Activated T-helper 2 cell treated with anti-CD3 and anti-CD28 coated beads, Interferon-gamma antibody, Interleukin-2, Interleukin-4, amounts not matched to agents 10 μg/mL and 5 μg/mL and 100 μg/mL, durations not matched to agents 14 hours and 24 hours and 36 hours (primary cell): ENCODE results near the gene HOXC5. TPM values are rescaled to one million over a fixed set of nuclear protein-coding genes. Genes with fewer than 3 reads are reported as not detected.
A peak's percentile ranks its signal among the peaks of the same experiment; 100 is the strongest.

Experiments
- DNase-seq: peaks from one replicate; pipeline ENCODE4 v3.0.0; 2021; ENCODE audit warnings: low spot score
- H3K27ac Mint-ChIP-seq: one replicate; pipeline ENCODE4 v1.8.0; 2021; ENCODE audit warnings: mixed read lengths
- H3K27me3 Mint-ChIP-seq: one replicate; pipeline ENCODE4 v1.8.0; 2021; ENCODE audit warnings: low read depth, mixed read lengths
- H3K36me3 Mint-ChIP-seq: one replicate; pipeline ENCODE4 v1.8.0; 2021; ENCODE audit warnings: low read depth, mixed read lengths
- H3K4me1 Mint-ChIP-seq: one replicate; pipeline ENCODE4 v1.8.0; 2021; ENCODE audit warnings: low read depth, mixed read lengths
- H3K4me3 Mint-ChIP-seq: one replicate; pipeline ENCODE4 v1.8.0; 2021; ENCODE audit warnings: low read depth, mild to moderate bottlenecking, moderate library complexity, mixed read lengths
- H3K9me3 Mint-ChIP-seq: one replicate; pipeline ENCODE4 v1.8.0; 2021; ENCODE audit warnings: mixed read lengths
- intact Hi-C: fragments of 100-400 bp; cut with micrococcal nuclease; formaldehyde crosslinking; loops from one replicate; pipeline ENCODE4 v1.15.1; 2023
- total RNA-seq: library from RNA; stranded (reverse); gene quantifications from 2 replicates; pipeline ENCODE4 v1.2.3, GENCODE V29; 2022

The HOXC5 gene
- total RNA-seq, 1 donor from 2014 or later, result not detected

- Mint-ChIP-seq H3K9me3 (no peaks in the 10 kb centered on the region), H3K27me3 (peaks cover 90% of the 10 kb centered on the region), H3K27ac (no peak overlapping the region), H3K4me1 (peaks cover 21% of the 10 kb centered on the region), H3K36me3 (no peaks in the 10 kb centered on the region), H3K4me3 (no peak overlapping the region)
- intact Hi-C loops, result loop anchor here (2.0 to 10.0 kb wide), 4 partner anchors 14 to 304 kb away; partner anchors contain the start of genes HOXC10, HOXC13 and HOXC4
- no peak for DNase-seq
Measured at GRCh38 chr12:53998110-53998899, 34.5 kb upstream of the HOXC5 start.

- Mint-ChIP-seq H3K36me3 (no peaks in the 10 kb centered on the region), H3K4me3 (no peak overlapping the region), H3K27me3 (peaks cover 90% of the 10 kb centered on the region), H3K9me3 (no peaks in the 10 kb centered on the region), H3K4me1 (peaks cover 21% of the 10 kb centered on the region), H3K27ac (no peak overlapping the region)
- no peak for DNase-seq
- intact Hi-C loops, result loop anchor here (2.0 to 10.0 kb wide), 4 partner anchors 14 to 304 kb away; partner anchors contain the start of genes HOXC10, HOXC13 and HOXC4
Measured at GRCh38 chr12:53998900-53999236, 34.0 kb upstream of the HOXC5 start.

- DNase-seq, result no peak
- intact Hi-C loops, result loop anchor here (2.0 to 10.0 kb wide), 6 partner anchors 15 to 305 kb away; partner anchors contain the start of genes HOXC10, HOXC13 and HOXC4
- H3K9me3 Mint-ChIP-seq, result no peaks in the 10 kb centered on the region
Measured at GRCh38 chr12:53999559-54000115, 33.2 kb upstream of the HOXC5 start.

GRCh38 chr12:54000116-54001114 lies 32.4 kb upstream of the HOXC5 start, which contains the start of gene HOXC9:
Gene HOXC9 (plus strand): TSS chr12:54000161. CDS start chr12:54000189, 28 bp downstream.
- intact Hi-C loops, result loop anchor here (2.0 to 5.0 kb wide), 2 partner anchors 14 to 33 kb away; no protein-coding TSS in a partner anchor
- no peak within 1 kb of the TSS for H3K27ac Mint-ChIP-seq
- DNase-seq, result no peak
- H3K4me1 Mint-ChIP-seq, result peaks cover 16% of the 10 kb centered on the region
- no peaks in the 10 kb centered on the region for H3K36me3 Mint-ChIP-seq
- peak within 1 kb of the TSS; percentile 33 for H3K4me3 Mint-ChIP-seq
- no peaks in the 10 kb centered on the region for H3K9me3 Mint-ChIP-seq
- H3K27me3 Mint-ChIP-seq, result peaks cover 92% of the 10 kb centered on the region

More at GRCh38 chr12:53999559-54000115, 33.2 kb upstream of the HOXC5 start:
- Mint-ChIP-seq H3K4me3 (peak overlapping the region; percentile 33), H3K4me1 (peaks cover 19% of the 10 kb centered on the region), H3K27me3 (peaks cover 92% of the 10 kb centered on the region), H3K27ac (no peak overlapping the region), H3K36me3 (no peaks in the 10 kb centered on the region)

GRCh38 chr12:54001283-54002187 lies 31.3 kb upstream of the HOXC5 start:
- Mint-ChIP-seq H3K27me3 (peaks cover 93% of the 10 kb centered on the region), H3K9me3 (no peaks in the 10 kb centered on the region), H3K36me3 (no peaks in the 10 kb centered on the region), H3K4me1 (peaks cover 15% of the 10 kb centered on the region), H3K27ac (no peak overlapping the region), H3K4me3 (no peak overlapping the region)
- no peak for DNase-seq
- intact Hi-C loops, result loop anchor here (2.0 to 5.0 kb wide), 2 partner anchors 13 to 34 kb away; no protein-coding TSS in a partner anchor

GRCh38 chr12:54002278-54002914 lies 30.5 kb upstream of the HOXC5 start:
- Mint-ChIP-seq H3K36me3 (no peaks in the 10 kb centered on the region), H3K27me3 (peaks cover 96% of the 10 kb centered on the region), H3K4me1 (peaks cover 18% of the 10 kb centered on the region), H3K9me3 (no peaks in the 10 kb centered on the region), H3K4me3 (no peak overlapping the region), H3K27ac (no peak overlapping the region)
- DNase-seq, result no peak
- intact Hi-C loops, result loop anchor here (5.0 kb wide), 1 partner anchor 35 kb away; no protein-coding TSS in a partner anchor

- intact Hi-C loops, result loop anchor here (5.0 kb wide), 1 partner anchor 36 kb away; no protein-coding TSS in a partner anchor
- Mint-ChIP-seq H3K36me3 (no peaks in the 10 kb centered on the region), H3K4me3 (no peak overlapping the region), H3K9me3 (no peaks in the 10 kb centered on the region), H3K4me1 (peaks cover 17% of the 10 kb centered on the region), H3K27me3 (peaks cover 94% of the 10 kb centered on the region), H3K27ac (no peak overlapping the region)
- no peak for DNase-seq
Measured at GRCh38 chr12:54002915-54003389, 29.9 kb upstream of the HOXC5 start.

GRCh38 chr12:54003625-54004024 lies 29.2 kb upstream of the HOXC5 start:
- Mint-ChIP-seq H3K27ac (peak overlapping the region; percentile 5), H3K36me3 (no peaks in the 10 kb centered on the region), H3K4me1 (peaks cover 17% of the 10 kb centered on the region), H3K9me3 (no peaks in the 10 kb centered on the region), H3K4me3 (no peak overlapping the region), H3K27me3 (peaks cover 93% of the 10 kb centered on the region)
- intact Hi-C loops, result loop anchor here (5.0 kb wide), 1 partner anchor 36 kb away; no protein-coding TSS in a partner anchor
- no peak for DNase-seq

- no peaks in the 10 kb centered on the region for H3K9me3 Mint-ChIP-seq
- no peak overlapping the region for H3K4me3 Mint-ChIP-seq
- H3K4me1 Mint-ChIP-seq, result peaks cover 18% of the 10 kb centered on the region
- no peak for DNase-seq
- peaks cover 91% of the 10 kb centered on the region for H3K27me3 Mint-ChIP-seq
- no peaks in the 10 kb centered on the region for H3K36me3 Mint-ChIP-seq
- no peak overlapping the region for H3K27ac Mint-ChIP-seq
- intact Hi-C loops, result loop anchor here (5.0 kb wide), 1 partner anchor 37 kb away; no protein-coding TSS in a partner anchor
Measured at GRCh38 chr12:54004063-54004840, 28.6 kb upstream of the HOXC5 start.

- peaks cover 92% of the 10 kb centered on the region for H3K27me3 Mint-ChIP-seq
- no peak overlapping the region for H3K4me3 Mint-ChIP-seq
- peaks cover 17% of the 10 kb centered on the region for H3K4me1 Mint-ChIP-seq
- H3K36me3 Mint-ChIP-seq, result no peaks in the 10 kb centered on the region
- intact Hi-C loops, result loop anchor here (5.0 kb wide), 1 partner anchor 38 kb away; no protein-coding TSS in a partner anchor
- no peaks in the 10 kb centered on the region for H3K9me3 Mint-ChIP-seq
- no peak for DNase-seq
- no peak overlapping the region for H3K27ac Mint-ChIP-seq
Measured at GRCh38 chr12:54004841-54005530, 27.9 kb upstream of the HOXC5 start.
